Umbilical cord (tissue), 2 donors: ENCODE results near the gene SH3BP2. TPM values are rescaled to one million over a fixed set of nuclear protein-coding genes. Genes with fewer than 3 reads are reported as not detected.
A peak's percentile ranks its signal among the peaks of the same experiment; 100 is the strongest.

Source experiments
- DNase-seq: peaks from one replicate; pipeline ENCODE4 v3.0.0-alpha.2; 2015; ENCODE audit warnings: low spot score
- total RNA-seq: library from RNA; depleted of rRNA; stranded (reverse); fragments of >200 nt; gene quantifications from one replicate; pipeline ENCODE4 v1.2.3, GENCODE V29; 2014; ENCODE audit warnings: low replicate concordance; ENCODE audit not compliant: insufficient read depth

The SH3BP2 gene
- total RNA-seq, 1 donor from 2014 or later = 41.2 TPM

GRCh38 chr4:2802618-2803531, 10.0 kb downstream of the SH3BP2 start:
- DNase-seq = no peak

GRCh38 chr4:2803624-2804448, 11.0 kb downstream of the SH3BP2 start:
- no peak for DNase-seq

GRCh38 chr4:2804449-2804972, 11.6 kb downstream of the SH3BP2 start:
- DNase-seq = no peak

- DNase-seq = no peak
These were observed 12.2 kb downstream of the SH3BP2 start for GRCh38 chr4:2804973-2805501.

GRCh38 chr4:2805712-2806389, 13.0 kb downstream of the SH3BP2 start:
- DNase-seq = no peak

GRCh38 chr4:2806390-2807355, 13.8 kb downstream of the SH3BP2 start:
- peak; percentile 72 for DNase-seq

- DNase-seq = no peak
These were observed 14.7 kb downstream of the SH3BP2 start for GRCh38 chr4:2807571-2807970.

- DNase-seq = no peak
These were observed 15.1 kb downstream of the SH3BP2 start for GRCh38 chr4:2808001-2808400.

GRCh38 chr4:2809610-2810180, 16.8 kb downstream of the SH3BP2 start:
- DNase-seq = no peak

GRCh38 chr4:2810388-2810787, 17.5 kb downstream of the SH3BP2 start:
- DNase-seq = no peak

- peak; percentile 66 for DNase-seq
These were observed 19.1 kb downstream of the SH3BP2 start for GRCh38 chr4:2811830-2812611.

GRCh38 chr4:2812612-2813354, 19.9 kb downstream of the SH3BP2 start:
- DNase-seq = no peak

- no peak for DNase-seq
These were observed 20.8 kb downstream of the SH3BP2 start for GRCh38 chr4:2813446-2814405.

- no peak for DNase-seq
These were observed 21.9 kb downstream of the SH3BP2 start for GRCh38 chr4:2814627-2815270.

- no peak for DNase-seq
These were observed 23.6 kb downstream of the SH3BP2 start for GRCh38 chr4:2816401-2816954.

GRCh38 chr4:2817137-2817536, 24.3 kb downstream of the SH3BP2 start:
- DNase-seq = no peak
